SU-DHL-6 (cell line): ENCODE results near the gene ZNF385A.

Experiments used
- CTCF ChIP-seq: fragments of 200-600 bp; sonication (generic); IDR thresholded peaks from one replicate; pipeline ENCODE4 v1.5.1; 2017; ENCODE audit warnings: antibody characterized with exemption, mild to moderate bottlenecking, low read length, moderate library complexity; ENCODE audit not compliant: insufficient read depth, poor library complexity, severe bottlenecking
- EZH2phosphoT487 ChIP-seq: fragments of 200-600 bp; sonication (generic), shearing (Covaris generic); conservative IDR thresholded peaks from 2 replicates; pipeline ENCODE4 v1.6.1; 2018; ENCODE audit warnings: mild to moderate bottlenecking, antibody characterized with exemption, low read length, moderate library complexity, mixed read lengths

GRCh38 chr12:54409267-54409666, 24.7 kb upstream of the ZNF385A start:
- TF ChIP-seq CTCF = no peak
- TF ChIP-seq EZH2phosphoT487 = no peak
